Mucosa of gallbladder (tissue), 1 donor: ENCODE data around the gene ANKRD13D. TPM values are rescaled to one million over a fixed set of nuclear protein-coding genes. Genes with fewer than 3 reads are reported as not detected.

ENCODE experiments used
- total RNA-seq: library from RNA; stranded (reverse); gene quantifications from one replicate; pipeline ENCODE4 v1.2.1, GENCODE V29; 2021
- donor health status: DM: no; HTN: no; CAD: no.

The ANKRD13D gene
- total RNA-seq, 1 donor from 2014 or later = 80.5 TPM

Other genes starting within 250 kb of the ANKRD13D start
- gene RHOD, start 232.5 kb upstream of the ANKRD13D start, total RNA-seq = 23.3 TPM
- 76.9 TPM for gene KDM2A, start 170.0 kb upstream of the ANKRD13D start, total RNA-seq
- 86.1 TPM for gene GRK2, start 22.8 kb upstream of the ANKRD13D start, total RNA-seq
- 107 TPM for gene SSH3, start 14.2 kb downstream of the ANKRD13D start, total RNA-seq
- gene POLD4, start 64.2 kb downstream of the ANKRD13D start, total RNA-seq = 87.5 TPM
- gene CLCF1, start 84.3 kb downstream of the ANKRD13D start, total RNA-seq = 4.0 TPM
- 45.0 TPM for gene RAD9A, start 102.7 kb downstream of the ANKRD13D start, total RNA-seq
- gene PPP1CA, start 112.6 kb downstream of the ANKRD13D start, total RNA-seq = 140 TPM
- gene TBC1D10C, start 114.8 kb downstream of the ANKRD13D start, total RNA-seq = 10.6 TPM
- 78.4 TPM for gene CARNS1, start 126.4 kb downstream of the ANKRD13D start, total RNA-seq
- 39.7 TPM for gene RPS6KB2, start 139.2 kb downstream of the ANKRD13D start, total RNA-seq
- gene PTPRCAP, start 148.4 kb downstream of the ANKRD13D start, total RNA-seq = 14.7 TPM
- 181 TPM for gene CORO1B, start 154.2 kb downstream of the ANKRD13D start, total RNA-seq
- gene GPR152, start 163.4 kb downstream of the ANKRD13D start, total RNA-seq = not detected
- 3.8 TPM for gene CABP4, start 166.1 kb downstream of the ANKRD13D start, total RNA-seq
- 75.1 TPM for gene TMEM134, start 179.9 kb downstream of the ANKRD13D start, total RNA-seq
- 94.2 TPM for gene AIP, start 193.7 kb downstream of the ANKRD13D start, total RNA-seq
- gene PITPNM1, start 216.1 kb downstream of the ANKRD13D start, total RNA-seq = 51.0 TPM
- 95.5 TPM for gene CDK2AP2, start 218.9 kb downstream of the ANKRD13D start, total RNA-seq
- gene CABP2, start 234.1 kb downstream of the ANKRD13D start, total RNA-seq = not detected